A549 (cell line): ENCODE measurements around the gene RRAS. TPM values are rescaled to one million over a fixed set of nuclear protein-coding genes. Genes with fewer than 3 reads are reported as not detected.
A peak's percentile ranks its signal among the peaks of the same experiment; 100 is the strongest.

ENCODE experiments used
- ATAC-seq, 2 experiments: fragments of 200-7000 bp in 1 of 2; fragments of >200 bp in 1 of 2; cut with Nextera tagmentation in 1 of 2; cut with Tn5 transposase in 1 of 2; 3 replicates each; pipeline versions ENCODE4 v1.8.0 to v1.9.1; 2018 to 2020; ENCODE audit warnings: mild to moderate bottlenecking in 1 of 2, moderate library complexity in 1 of 2
- CTCF ChIA-PET: fragments of 300-600 bp; sonication (Branson Sonifier 250); formaldehyde crosslinking; extraction: SDS; loops from one replicate; lab custom pipeline; 2021; ENCODE audit warnings: antibody characterized with exemption, inconsistent platforms; lab: Yijun Ruan, JAX
- POLR2A ChIA-PET: fragments of 350-600 bp; formaldehyde crosslinking; extraction: SDS; loops from one replicate; lab custom pipeline; 2021; ENCODE audit warnings: antibody characterized with exemption, inconsistent platforms; lab: Yijun Ruan, JAX
- DNase-seq, 2 experiments: peaks; one replicate each; pipeline versions ENCODE4 v3.0.0 to v3.0.0-alpha.2; 2011 to 2016; ENCODE audit warnings: low read depth in 1 of 2, low spot score in 1 of 2
- FAIRE-seq: peaks from 2 replicates; lab custom pipeline; 2011; peaks lifted over from hg19 to GRCh38; lab: Jason Lieb, UNC
- H3K27ac ChIP-seq, 2 experiments: fragments of >200 bp; sonication (Bioruptor Twin); formaldehyde crosslinking; 3 replicates each; pipeline ENCODE4 v1.5.1; 2016 to 2017
- H3K4me1 ChIP-seq: fragments of >200 bp; sonication (Bioruptor Twin); formaldehyde crosslinking; 3 replicates; pipeline ENCODE4 v1.6.1; 2016
- H3K4me2 ChIP-seq: fragments of >200 bp; sonication (Bioruptor Twin); formaldehyde crosslinking; 3 replicates; pipeline ENCODE4 v1.6.1; 2016
- H3K4me3 ChIP-seq: fragments of >200 bp; sonication (Bioruptor Twin); formaldehyde crosslinking; 3 replicates; pipeline ENCODE4 v1.5.1; 2016
- H3K9me3 ChIP-seq: fragments of >200 bp; sonication (Bioruptor Twin); formaldehyde crosslinking; 3 replicates; pipeline ENCODE4 v1.6.1; 2016
- CEBPB ChIP-seq, 2 experiments: fragments of >200 bp in 1 of 2; sonication (Bioruptor Twin) in 1 of 2; formaldehyde crosslinking in 1 of 2; IDR thresholded peaks; 2 replicates each; pipeline ENCODE4 v1.6.1; 2012 to 2016
- CHD4 ChIP-seq: fragments of 200-600 bp; sonication (generic); IDR thresholded peaks from 2 replicates; pipeline ENCODE4 v1.6.1; 2016; ENCODE audit warnings: antibody characterized with exemption, mild to moderate bottlenecking, borderline replicate concordance
- CTCF ChIP-seq: fragments of >200 bp; sonication (Bioruptor Twin); formaldehyde crosslinking; IDR thresholded peaks from 3 replicates; pipeline ENCODE4 v1.5.1; 2016
- GATA3 ChIP-seq: IDR thresholded peaks from 2 replicates; pipeline ENCODE4 v1.6.1; 2012; ENCODE audit warnings: borderline replicate concordance
- HDAC2 ChIP-seq: fragments of 200-600 bp; sonication (generic); IDR thresholded peaks from 2 replicates; pipeline ENCODE4 v1.6.1; 2016
- JUN ChIP-seq, 2 experiments: fragments of >200 bp; sonication (Bioruptor Twin); formaldehyde crosslinking; IDR thresholded peaks; 2 replicates in 1 of 2; 3 replicates in 1 of 2; pipeline ENCODE4 v1.6.1; 2016 to 2017
- MYC ChIP-seq: IDR thresholded peaks from 2 replicates; pipeline ENCODE4 v1.6.1; 2012; ENCODE audit warnings: mild to moderate bottlenecking, inconsistent platforms, low read length, improper control_type of control experiment, borderline replicate concordance
- PHF8 ChIP-seq: fragments of 200-600 bp; sonication (generic); IDR thresholded peaks from 2 replicates; pipeline ENCODE4 v1.6.1; 2016; ENCODE audit warnings: low read depth, mild to moderate bottlenecking, antibody characterized with exemption, moderate library complexity, borderline replicate concordance
- POLR2A ChIP-seq: IDR thresholded peaks from 2 replicates; pipeline ENCODE4 v1.6.1; 2012; ENCODE audit warnings: mild to moderate bottlenecking, low read length
- RAD21 ChIP-seq, 2 experiments: fragments of >200 bp in 1 of 2; sonication (Bioruptor Twin) in 1 of 2; formaldehyde crosslinking in 1 of 2; IDR thresholded peaks in 1 of 2; conservative IDR thresholded peaks in 1 of 2; 2 replicates in 1 of 2; 3 replicates in 1 of 2; pipeline ENCODE4 v1.6.1; 2012 to 2018; ENCODE audit warnings: inconsistent platforms in 1 of 2
- RFX5 ChIP-seq: fragments of 450-650 bp; IDR thresholded peaks from 2 replicates; pipeline ENCODE4 v1.7.1; 2014; ENCODE audit warnings: antibody characterized with exemption, mild to moderate bottlenecking, moderate library complexity
- SMC3 ChIP-seq: fragments of >200 bp; sonication (Bioruptor Twin); formaldehyde crosslinking; IDR thresholded peaks from 3 replicates; pipeline ENCODE4 v1.6.1; 2018; ENCODE audit warnings: inconsistent platforms
- TFCP2L1 ChIP-seq: fragments of 250-450 bp; sonication (Bioruptor Pico); IDR thresholded peaks from 2 replicates; pipeline ENCODE4 v1.5.0; 2021; ENCODE audit warnings: mild to moderate bottlenecking
- TP53 ChIP-seq: fragments of 250-450 bp; sonication (Bioruptor Pico); IDR thresholded peaks from 2 replicates; pipeline ENCODE4 v1.5.0; 2021; ENCODE audit warnings: mild to moderate bottlenecking, moderate library complexity
- ZC3H11A ChIP-seq: fragments of 450-650 bp; IDR thresholded peaks from 2 replicates; pipeline ENCODE4 v1.6.1; 2014; ENCODE audit warnings: antibody characterized with exemption, mild to moderate bottlenecking
- WGBS: methylation state at CpG from one replicate; pipeline ENCODE4 v1.1.6; 2017; ENCODE audit errors: missing lambda C conversion rate; 5-methylcytosine and 5-hydroxymethylcytosine counted together
- polyA plus RNA-seq, 4 experiments: library from polyadenylated mRNA; depleted of rRNA in 3 of 4; stranded (reverse); fragments of >200 nt; fragmentation: RNase III in 1 of 4; extraction: RNeasy Plus Mini Kit Qiagen cat#74134 plus additional on column Dnase treatment in 1 of 4; gene quantifications; 2 replicates in 3 of 4; 3 replicates in 1 of 4; pipeline ENCODE4 v1.2.3, GENCODE V29; 2011 to 2017
- TF ChIP-seq, protein P1 (sequence below): IDR thresholded peaks from 2 replicates; pipeline ENCODE4 v1.6.1; 2012
- TF ChIP-seq, protein P2 (sequence below): fragments of 450-650 bp; IDR thresholded peaks from 2 replicates; pipeline ENCODE4 v1.6.1; 2014; ENCODE audit warnings: antibody characterized with exemption
- TF ChIP-seq, protein P3 (sequence below): IDR thresholded peaks from 2 replicates; pipeline ENCODE4 v1.6.1; 2012; ENCODE audit warnings: low read depth, borderline replicate concordance
- TF ChIP-seq, protein P4 (sequence below): IDR thresholded peaks from 2 replicates; pipeline ENCODE4 v1.6.1; 2012

The RRAS gene
- polyA plus RNA-seq, 2 of the 4 experiments (the other 2 are of a cell fraction), result 47.6 to 49.2 TPM

DNA sequence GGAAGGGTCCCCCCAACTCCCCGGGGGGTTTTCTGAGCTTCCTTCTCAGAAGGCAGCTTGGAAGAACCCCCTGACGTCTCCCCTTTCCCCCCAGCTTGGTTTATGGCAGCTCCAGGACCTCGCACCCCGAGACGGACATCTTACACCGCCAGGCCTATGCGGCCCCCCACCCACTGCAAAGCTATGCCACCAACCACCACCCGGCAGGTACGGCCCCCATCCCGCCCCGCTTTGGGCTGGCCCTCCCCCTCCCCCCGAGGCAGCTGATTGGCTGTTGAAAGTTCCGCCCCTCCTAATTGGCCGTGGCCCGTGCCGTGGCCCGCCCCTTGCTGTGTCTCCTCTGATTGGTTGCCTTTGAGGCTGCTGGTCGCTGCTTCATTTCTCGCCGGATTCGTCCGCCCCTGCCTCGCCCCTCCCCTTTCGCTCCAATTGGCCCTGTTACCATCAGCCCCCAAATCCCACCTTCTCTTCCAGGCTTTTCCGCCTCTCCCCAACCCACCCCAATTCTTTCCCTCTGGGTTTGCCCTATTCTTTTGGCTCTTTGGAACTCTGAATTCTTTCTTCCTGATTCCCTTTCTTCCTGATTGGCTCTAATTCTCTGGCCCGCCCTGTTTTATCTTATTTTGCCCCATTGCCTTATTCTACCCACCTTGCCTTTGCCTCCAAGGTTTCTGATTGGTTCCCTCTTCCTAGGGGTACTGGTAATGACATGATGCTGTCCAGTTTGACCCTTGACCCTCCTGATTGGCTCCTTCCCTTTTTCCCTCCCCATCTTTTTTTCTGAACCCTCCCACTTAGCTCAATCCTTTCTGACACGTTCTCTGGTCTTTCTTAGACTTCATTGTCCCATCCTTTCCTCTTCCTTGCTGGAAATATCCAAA is 46.5 kb downstream of the RRAS start:
- peak overlapping the region; percentile 97 to 99 for H3K27ac ChIP-seq
- peak overlapping the region; percentile 63 for H3K4me3 ChIP-seq
- peak overlapping the region; percentile 93 for H3K4me2 ChIP-seq
- WGBS, result 10% methylated on average over 20 of the region's 27 CpGs
- ATAC-seq (peak; percentile 42 to 75), DNase-seq (peak; percentile 97 to 100), FAIRE-seq (peak; percentile 96)
- H3K4me1 ChIP-seq, result peaks cover 11% of the 10 kb centered on the region
- POLR2A ChIA-PET, result interaction anchor here (0.6 to 1.8 kb wide), 6 partner anchors 13 to 231 kb away, joined by 3 to 30 read pairs (median 4); partner anchors contain the start of genes NOSIP, PRRG2, RRAS and SCAF1
- H3K9me3 ChIP-seq, result no peaks in the 10 kb centered on the region
- TF ChIP-seq, protein P1, sequence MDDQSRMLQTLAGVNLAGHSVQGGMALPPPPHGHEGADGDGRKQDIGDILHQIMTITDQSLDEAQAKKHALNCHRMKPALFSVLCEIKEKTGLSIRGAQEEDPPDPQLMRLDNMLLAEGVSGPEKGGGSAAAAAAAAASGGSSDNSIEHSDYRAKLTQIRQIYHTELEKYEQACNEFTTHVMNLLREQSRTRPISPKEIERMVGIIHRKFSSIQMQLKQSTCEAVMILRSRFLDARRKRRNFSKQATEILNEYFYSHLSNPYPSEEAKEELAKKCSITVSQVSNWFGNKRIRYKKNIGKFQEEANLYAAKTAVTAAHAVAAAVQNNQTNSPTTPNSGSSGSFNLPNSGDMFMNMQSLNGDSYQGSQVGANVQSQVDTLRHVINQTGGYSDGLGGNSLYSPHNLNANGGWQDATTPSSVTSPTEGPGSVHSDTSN, result peak; percentile 14; the same call in 1 of the 2 replicates
- TF ChIP-seq RFX5 (0 out of 2 replicates have a peak, but pooled peaks have one; percentile 17), POLR2A (no peak)
- TF ChIP-seq, protein P2, sequence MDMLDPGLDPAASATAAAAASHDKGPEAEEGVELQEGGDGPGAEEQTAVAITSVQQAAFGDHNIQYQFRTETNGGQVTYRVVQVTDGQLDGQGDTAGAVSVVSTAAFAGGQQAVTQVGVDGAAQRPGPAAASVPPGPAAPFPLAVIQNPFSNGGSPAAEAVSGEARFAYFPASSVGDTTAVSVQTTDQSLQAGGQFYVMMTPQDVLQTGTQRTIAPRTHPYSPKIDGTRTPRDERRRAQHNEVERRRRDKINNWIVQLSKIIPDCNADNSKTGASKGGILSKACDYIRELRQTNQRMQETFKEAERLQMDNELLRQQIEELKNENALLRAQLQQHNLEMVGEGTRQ, result peak; percentile 57
- CTCF ChIA-PET, result interaction anchor here (1.0 to 1.6 kb wide), 5 partner anchors 9 to 93 kb away, joined by 3 to 8 read pairs (median 4); partner anchors contain the start of gene PRRG2

DNA sequence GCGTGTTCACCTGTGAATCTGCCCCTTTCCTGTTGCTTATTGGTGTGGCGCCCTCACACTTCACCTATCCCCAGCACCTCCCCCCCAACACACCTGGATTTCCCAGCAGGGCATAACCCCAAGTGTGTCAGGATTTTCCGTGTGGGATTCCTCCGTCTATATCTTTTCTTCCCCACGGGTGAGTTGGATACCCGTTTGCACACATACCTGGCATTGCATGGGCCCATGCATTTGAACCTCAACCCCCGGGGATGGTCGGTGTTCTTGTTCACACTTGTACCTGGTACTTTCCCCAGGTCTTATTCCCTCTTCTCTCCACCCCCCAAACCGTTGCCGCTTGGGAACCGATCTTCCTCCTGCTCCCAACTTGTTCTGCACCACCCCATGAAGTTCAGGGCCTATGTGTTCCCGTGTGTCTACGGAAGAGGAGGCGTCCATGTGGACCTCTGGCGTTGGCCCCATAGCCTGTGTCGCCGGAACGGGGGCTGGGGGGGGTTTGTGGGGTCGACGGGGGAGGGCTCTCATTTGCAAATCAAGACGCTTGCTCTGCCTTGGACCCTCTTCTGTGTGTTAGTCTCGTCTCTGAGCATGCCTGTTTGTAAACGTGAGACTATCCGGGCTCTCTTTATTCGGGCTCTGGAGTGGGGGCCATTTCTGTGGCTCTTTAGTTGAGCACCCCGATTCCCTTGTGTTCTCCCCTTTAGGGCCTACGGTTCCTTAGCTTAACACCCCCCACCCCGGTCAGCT is 47.3 kb downstream of the RRAS start:
- FAIRE-seq (no peak), DNase-seq (peak; percentile 74 to 76), ATAC-seq (peak; percentile 2 to 11; a peak in 2 of 6 replicates)
- 0 out of 2 replicates have a peak, but pooled peaks have one; percentile 13 for TF ChIP-seq TP53 (CRISPR knock-in tag)
- TF ChIP-seq, protein P3, sequence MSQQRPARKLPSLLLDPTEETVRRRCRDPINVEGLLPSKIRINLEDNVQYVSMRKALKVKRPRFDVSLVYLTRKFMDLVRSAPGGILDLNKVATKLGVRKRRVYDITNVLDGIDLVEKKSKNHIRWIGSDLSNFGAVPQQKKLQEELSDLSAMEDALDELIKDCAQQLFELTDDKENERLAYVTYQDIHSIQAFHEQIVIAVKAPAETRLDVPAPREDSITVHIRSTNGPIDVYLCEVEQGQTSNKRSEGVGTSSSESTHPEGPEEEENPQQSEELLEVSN, result no peak
- Histone ChIP-seq H3K4me3 (peak overlapping the region; percentile 63), H3K4me1 (peaks cover 11% of the 10 kb centered on the region), H3K4me2 (peak overlapping the region; percentile 93), H3K9me3 (no peaks in the 10 kb centered on the region), H3K27ac (peak overlapping the region; percentile 97 to 99)
- POLR2A ChIA-PET, result interaction anchor here (0.6 to 1.8 kb wide), 8 partner anchors 12 to 97 kb away, joined by 3 to 30 read pairs (median 4); partner anchors contain the start of genes NOSIP, PRRG2, RPS11 and RRAS
- WGBS, result 3% methylated on average over 27 of the region's 28 CpGs
- CTCF ChIA-PET, result interaction anchor here (1.0 to 1.3 kb wide), 7 partner anchors 9 to 94 kb away, joined by 3 to 8 read pairs (median 4); partner anchors contain the start of gene PRRG2

- DNase-seq (peak; percentile 84 to 87), FAIRE-seq (no peak), ATAC-seq (peak; percentile 8 to 16)
- WGBS, result 1% methylated on average over 34 of the region's 51 CpGs
- peak overlapping the region; percentile 93 for H3K4me2 ChIP-seq
- ChIA-PET POLR2A (interaction anchor here (0.6 to 1.0 kb wide), 4 partner anchors 10 to 96 kb away, joined by 3 to 5 read pairs (median 3); partner anchors contain the start of genes NOSIP and RPS11), CTCF (interaction anchor here (0.7 to 1.3 kb wide), 4 partner anchors 10 to 33 kb away, joined by 3 to 4 read pairs (median 4); no protein-coding TSS in a partner anchor)
- H3K27ac ChIP-seq, result peak overlapping the region; percentile 97 to 99
- H3K4me1 ChIP-seq, result peaks cover 11% of the 10 kb centered on the region
- H3K4me3 ChIP-seq, result peak overlapping the region; percentile 63
- no peaks in the 10 kb centered on the region for H3K9me3 ChIP-seq
- TF ChIP-seq MYC (no peak), CEBPB (IDR thresholded peaks at IDR 0.05) (no peak), RAD21 (conservative IDR thresholded peaks at IDR 0.05 in 1 of 2, IDR thresholded peaks at IDR 0.05 in 1 of 2) (0 out of 5 replicates have a peak, but pooled peaks of 1 of the 2 experiments have one; percentile 4), SMC3 (no peak), ZC3H11A (no peak), HDAC2 (no peak), TFCP2L1 (CRISPR knock-in tag) (peak; percentile 27; the same call in 1 of the 2 replicates), PHF8 (peak; percentile 54; the same call in 1 of the 2 replicates), GATA3 (no peak; the same call in 1 of the 2 replicates), CHD4 (no peak), CTCF (no peak), JUN (IDR thresholded peaks at IDR 0.05) (0 out of 5 replicates have a peak, but pooled peaks of 1 of the 2 experiments have one; percentile 2)
- TF ChIP-seq, protein P4, sequence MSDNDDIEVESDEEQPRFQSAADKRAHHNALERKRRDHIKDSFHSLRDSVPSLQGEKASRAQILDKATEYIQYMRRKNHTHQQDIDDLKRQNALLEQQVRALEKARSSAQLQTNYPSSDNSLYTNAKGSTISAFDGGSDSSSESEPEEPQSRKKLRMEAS, result peak; percentile 47
- TF ChIP-seq, protein P3, result peak; percentile 54; the same call in 1 of the 2 replicates
- TF ChIP-seq, protein P1, result no peak
Observed at GRCh38 chr19:49591731-49592485, 48.0 kb downstream of the RRAS start.
